Activated effector memory CD4-positive, alpha-beta T cell treated with Interleukin-2 at 50 U/mL for 16 hours (primary cell): ENCODE data around the gene HGFAC.

Source experiments
- DNase-seq: peaks from one replicate; pipeline ENCODE4 v3.0.0-alpha.2; 2020

The HGFAC gene

DNA sequence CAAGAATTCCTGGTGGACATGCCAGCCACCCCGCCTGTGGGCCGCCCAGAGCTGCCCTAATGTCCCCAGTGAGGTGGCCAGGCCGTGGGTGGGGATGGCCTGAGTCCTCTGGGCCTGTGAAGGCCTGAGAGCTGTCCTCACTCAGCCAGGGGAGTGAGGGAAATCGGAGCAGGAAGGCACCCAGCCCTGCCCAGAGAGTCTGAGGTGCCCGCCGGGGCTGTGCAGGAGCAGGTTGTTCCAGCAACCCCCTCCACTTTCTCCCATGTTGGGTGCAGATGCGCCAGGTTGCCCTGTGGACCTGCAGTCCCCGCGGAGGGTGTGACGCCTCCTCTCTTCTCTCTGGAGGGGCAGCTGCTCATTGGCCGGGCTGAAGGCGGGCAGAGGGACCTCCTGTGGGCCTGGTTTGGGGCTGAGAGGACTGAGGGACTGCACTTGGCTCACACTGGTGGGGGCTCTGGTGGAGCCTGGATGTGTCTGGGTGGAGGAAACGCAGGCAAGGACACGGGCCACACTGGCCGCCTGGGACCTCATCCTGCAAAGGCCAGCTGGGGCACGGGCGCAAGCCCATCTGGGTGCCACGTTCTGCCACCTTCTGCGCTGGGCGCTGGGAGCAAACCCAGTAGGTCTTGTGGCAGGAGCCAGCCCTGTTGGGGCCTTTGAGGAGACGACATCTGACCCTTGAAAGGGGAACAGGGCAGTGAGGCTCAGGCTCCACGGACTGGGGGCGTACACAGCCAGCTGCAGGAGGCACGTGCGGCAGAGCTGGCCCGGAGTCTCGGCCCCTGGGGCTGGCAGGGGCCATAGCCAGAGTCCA is 35.4 kb downstream of the HGFAC start:
- DNase-seq, result no peak

DNA sequence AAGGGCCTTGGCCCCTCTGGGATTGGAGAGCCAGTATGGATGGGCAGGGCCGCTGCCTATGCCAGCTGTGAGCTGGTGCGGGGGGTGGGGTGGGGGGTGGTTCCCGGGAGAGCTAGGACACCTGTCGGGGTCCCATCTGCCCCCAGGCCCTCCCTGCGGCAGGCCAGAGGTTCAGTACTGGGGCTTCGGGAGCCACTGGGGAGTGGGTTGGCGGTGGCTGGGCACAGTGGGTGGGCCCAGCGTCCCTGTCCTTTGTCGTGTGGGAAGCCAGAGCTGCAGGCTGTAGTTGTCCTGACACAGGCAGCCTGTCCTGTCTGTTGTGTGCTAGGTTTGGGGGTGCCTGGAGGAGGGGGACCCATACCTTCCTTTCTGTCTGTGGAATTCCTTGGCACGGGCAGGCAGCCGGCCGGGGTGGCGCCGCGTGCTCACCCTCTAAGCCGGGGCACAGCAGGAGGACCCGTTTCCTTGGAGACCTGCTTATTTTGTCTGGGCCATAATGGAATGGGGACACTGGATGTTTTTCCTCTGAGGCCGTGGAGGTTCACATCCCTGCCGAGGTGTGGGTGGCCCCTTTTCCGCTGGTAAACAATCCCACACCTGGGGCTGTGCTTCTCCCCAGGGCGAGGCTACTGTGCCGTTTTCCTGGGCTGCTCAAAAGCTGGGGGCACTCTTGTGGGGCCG is 36.1 kb downstream of the HGFAC start:
- DNase-seq, result no peak

DNA sequence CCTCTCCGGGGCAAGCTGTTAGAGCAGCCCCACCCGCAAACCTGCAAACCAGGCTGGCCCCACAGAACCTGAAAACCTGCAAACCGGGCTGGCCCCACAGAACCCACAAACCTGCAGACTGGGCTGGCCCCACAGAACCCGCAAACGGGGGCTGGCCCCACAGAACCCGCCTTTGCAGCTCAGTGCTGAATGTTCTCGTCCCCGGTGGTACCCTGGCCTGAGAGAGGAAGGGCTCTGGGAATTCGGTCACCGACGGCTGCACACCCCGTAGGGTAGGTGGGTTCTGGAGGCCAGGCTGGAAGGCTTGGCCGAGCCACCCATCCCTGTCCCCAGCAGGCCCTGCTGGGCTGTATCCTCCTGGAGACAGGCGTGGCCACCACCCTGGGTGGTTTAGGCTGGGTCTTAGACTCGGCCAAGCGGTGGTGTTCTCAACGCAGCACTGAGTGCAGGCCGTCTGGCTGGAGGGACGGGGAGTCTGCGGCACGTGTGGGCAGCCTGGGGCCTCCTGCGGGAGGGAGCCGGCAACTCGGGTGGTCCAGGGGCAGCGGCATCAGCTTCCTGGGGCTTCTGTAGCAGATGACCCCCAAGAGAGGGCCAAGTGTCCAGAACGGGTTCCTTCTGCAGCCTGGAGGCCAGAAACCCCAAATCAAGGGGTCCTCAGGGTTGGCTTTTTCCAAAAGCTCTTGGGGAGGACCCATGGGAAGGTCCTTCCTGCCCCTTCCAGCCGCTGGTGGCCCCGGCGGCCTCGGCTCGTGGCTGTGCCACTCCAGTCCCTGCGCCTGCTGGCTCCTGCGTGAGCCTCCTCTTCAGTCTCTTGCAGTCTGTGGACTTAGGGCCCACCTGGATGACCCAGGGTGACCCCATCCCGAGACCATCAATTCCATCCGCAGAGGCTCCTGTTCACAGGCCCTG is 36.9 kb downstream of the HGFAC start:
- DNase-seq, result no peak

DNA sequence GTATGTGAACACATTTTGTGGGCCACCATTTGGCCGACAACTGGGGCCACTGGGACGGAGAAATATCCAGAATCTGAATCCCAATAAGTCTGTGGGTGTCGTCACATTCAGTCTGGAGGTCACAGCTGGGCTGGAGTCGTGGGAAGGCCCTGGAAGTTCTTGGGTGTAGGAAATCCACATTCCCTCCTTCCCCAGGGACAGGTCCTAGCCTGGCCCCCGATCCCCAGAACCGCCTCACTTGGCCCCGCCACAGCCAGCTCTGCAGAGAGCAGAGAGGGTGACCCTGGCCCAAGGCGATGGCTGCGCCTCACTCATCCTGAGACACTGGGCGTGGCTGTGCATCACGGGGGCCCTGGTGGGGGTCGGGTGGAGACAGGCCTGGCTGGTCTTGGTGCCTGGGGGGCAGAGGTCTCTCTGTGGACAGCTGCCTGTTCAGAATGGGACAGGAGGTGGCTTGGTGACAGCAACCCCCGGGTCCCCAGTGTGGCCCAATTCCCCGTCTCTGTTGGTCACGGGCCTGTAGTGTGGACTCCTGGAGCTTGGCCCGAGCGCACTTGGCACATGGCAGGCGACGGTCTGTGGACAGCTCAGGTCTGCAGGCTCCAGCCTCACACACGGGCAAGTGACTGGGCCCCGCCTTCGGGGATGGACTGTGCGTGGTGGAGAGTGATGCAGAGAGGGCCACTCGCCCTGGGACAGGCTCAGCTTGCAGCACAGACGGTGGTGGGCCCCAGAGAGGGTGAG is 37.8 kb downstream of the HGFAC start:
- no peak for DNase-seq

DNA sequence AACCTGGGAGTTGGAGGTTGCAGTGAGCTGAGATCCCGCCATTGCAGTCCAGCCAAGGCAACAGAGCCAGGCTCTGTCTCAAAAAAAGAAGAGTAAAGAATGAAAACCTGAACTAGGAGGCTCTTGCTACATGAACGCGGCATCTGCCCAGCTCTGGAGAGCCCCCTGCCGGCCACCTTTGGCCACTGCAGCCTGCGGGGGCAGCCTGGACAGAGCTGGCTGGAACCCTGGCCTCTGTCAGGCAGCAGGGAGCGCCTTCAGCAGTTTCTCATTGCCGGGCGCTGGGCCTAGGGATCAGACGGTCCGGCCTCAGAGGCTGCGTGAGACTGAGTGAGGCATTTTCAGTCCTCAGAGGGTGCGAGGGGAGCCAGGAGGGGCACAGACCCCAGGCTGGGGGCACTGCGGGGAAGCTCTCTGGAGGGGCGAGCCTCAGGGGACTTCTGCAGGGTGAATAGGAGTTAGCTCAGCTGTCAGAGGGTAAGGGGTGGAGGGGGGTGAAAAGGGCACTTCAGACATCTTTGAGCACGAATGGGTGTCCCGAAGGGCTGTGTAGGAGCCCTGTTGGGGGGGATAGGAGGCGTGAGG is 38.9 kb downstream of the HGFAC start:
- peak; percentile 48 for DNase-seq

DNA sequence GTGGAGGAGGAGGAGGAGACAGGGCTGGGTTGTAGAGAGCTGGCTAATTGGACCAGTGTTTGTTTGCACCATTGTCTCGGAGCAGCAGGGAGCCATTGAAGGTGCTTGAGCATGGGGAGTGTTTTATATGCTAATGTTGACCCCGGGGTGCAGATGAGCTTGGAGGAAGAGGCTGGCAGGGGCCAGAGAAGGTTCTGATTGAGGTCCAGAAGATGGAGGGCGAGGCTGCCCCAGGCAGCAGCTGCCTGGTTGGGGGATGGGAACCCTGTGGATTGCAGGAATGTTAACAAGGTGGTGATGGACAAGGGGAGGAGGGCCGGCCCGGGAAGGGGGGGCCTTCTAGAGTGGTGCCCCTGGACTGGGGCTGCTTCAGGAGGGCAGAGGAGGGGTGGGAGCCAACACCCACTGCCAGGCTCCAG is 39.4 kb downstream of the HGFAC start:
- DNase-seq, result no peak

DNA sequence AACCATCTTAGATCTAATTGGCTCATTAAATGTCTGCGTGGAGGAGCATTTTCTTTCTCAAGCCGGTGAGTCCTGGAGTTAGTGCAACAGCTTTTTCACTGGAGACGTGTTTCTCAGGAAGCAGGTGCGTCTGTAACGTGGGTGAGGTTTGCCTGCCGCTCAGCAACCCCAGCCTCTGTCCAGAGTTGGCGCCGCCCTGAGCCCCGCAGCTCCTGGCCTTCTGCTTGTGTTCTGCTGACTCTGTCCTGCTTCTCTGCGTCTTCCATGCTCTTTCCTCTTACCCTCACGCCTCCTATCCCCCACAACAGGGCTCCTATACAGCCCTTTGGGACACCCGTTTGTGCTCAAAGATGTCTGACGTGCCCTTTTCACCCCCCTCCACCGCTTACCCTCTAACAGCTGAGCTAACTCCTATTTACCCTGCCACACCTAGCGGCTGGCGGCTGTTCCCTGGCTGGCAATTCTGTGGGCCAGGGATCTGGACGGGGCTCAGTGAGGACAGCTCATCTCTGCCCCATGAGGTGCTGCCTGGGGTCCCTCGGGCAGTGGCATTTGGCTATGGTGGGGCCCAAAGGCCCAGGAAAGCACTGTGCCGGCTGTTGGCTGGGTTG is 40.1 kb downstream of the HGFAC start:
- no peak for DNase-seq

DNA sequence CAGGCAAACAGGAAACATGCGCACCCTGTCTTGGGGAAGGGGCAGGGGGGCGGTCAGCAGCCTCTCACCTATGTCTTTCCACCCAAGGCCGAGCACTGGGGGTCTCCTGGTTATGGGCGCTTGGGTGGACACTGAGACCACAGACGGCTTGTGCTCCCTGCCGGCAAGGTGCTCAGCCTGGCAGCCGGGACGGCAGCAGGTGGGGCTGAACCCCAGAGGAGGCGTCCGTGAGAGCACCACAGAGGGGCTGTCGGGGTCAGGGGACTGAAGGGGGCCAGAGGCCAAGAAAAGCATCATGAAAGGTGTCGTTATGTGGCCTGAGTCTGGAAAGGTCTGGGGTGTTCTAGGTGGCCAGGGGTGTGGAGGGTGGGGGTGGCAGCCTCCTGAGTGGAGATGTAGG is 40.9 kb downstream of the HGFAC start:
- DNase-seq, result no peak

DNA sequence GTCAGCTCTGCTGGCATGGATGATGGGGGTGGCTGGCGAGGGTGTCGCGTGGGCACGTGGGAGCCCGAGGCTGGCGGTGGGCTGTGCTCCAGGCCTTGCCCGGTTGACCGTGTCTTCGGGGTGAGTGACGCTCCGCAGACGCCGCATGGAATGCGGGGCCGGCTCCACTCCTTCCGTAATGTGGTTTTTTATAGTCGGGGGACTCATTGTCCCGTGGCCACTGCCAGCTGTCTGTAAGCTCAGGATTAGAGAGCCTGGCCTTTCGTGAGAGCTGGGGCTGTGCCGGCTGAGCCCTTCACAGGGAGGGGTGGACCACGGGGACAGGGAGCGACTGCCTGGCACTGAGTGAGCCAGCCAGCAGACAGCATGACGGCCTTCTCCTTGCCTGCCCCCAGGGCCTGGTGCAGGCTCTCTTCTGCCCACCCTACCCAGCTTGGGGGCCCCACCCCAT is 41.7 kb downstream of the HGFAC start:
- no peak for DNase-seq

DNA sequence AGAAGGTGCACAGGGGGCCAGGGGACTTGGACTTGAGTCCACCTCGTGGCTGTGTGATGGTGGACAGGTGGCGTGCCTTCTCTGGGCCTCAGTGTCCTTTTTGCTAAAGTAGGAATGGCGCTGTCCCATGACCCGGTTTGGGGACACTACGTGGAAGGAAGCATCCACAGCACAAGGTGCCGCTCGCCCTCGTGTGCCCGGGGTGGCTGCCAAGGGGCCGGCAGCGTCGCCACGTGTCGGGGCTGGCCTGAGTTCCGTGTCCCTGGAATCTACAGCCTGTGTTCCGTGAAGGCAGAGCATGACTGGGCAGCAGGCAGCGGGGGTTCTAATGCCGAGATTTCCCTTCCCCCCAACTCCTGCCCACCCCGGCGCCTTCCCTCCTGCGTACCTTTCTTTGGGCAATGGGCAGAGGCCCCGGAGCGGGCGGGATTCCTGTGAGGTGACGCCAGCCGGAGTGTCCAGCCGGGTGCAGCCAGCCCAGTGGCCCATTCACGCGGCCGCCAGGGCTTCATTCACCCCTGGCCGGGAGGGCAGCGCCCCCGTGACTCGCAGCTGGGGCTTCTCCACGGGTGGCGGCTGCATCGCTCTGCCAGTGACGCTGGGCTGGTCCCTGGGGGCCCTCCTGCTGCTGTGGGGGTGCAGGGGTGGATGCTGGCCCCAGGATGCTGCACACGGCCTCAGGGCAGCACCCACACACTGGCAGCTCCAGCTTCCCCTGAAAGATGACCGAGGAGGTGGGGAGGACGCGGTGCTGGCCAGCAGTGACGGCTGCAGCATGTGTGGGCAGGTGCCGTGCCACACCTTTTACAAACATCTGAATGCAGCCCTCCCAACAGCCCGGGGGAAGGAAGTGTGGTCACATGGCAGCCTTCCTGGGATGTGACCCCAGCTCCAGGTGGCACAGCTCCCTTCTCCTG is 42.5 kb downstream of the HGFAC start:
- DNase-seq, result no peak

DNA sequence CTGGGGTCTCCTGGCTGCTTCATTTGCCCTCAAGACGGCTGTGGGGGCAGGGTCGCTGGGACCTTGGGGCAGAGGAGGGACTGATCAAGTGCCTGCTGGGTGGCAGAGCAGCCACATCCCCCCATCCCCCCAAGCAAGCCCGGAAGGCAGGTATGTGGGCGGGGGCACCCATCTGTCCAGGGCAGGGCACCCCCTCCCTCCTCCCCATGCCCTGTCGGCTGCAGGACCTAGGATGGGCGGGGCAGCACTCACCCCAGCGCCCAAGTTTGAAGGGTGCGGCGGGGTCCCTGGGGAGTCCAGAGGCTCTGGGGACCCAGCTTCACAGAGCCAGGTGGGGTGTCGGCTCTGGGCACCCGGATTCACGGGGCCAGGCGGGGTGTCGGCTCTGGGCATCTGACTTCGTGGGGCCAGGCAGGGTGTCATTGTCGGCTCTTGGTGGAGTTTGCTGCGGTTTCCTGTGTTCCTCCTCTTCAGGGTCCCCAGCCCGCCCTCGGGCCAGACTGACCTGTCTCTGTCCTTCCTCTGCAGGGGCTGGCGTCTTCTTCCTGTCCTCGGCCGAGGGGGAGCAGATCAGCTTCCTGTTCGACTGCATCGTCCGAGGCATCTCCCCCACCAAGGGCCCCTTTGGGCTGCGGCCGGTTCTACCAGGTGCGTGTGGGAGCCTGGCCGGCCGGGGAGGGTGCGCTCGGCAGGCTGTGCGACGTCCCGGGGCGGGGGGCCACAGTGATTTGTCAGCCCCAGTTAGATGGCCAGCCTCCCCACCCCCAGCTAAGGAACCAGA is 43.4 kb downstream of the HGFAC start:
- DNase-seq, result no peak

DNA sequence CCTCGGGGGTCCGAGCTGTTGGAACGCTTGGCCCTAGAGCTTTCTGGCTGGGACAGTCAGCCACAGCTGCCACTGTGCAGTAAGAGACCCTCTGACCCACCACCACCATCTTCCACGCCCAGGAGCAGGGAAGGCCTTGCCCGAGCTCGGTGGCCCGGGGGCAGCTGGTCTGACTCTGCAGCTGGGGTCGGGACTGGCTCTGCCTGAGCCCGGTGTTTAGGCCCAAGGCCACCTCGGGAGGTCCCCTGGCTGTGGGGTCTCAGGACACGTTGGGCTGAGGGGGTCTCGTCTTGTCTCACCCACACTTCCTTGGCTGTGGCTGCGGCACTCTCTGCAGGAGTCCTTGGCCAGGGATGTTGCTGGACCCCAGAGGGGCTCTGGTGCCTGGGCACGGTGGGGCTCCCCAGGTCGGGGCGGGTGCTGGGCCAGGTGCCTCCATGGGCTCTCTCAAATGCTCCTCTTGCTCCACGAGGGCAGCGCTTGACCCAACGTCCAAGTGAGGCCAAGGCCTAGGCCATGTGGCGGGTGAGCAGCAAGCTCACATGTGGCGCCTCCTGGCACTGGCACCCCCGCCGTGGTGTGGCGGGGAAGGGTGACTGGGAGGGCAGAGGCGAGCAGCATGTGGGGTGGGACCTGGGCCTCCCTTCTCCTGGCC is 44.2 kb downstream of the HGFAC start:
- DNase-seq, result no peak

DNA sequence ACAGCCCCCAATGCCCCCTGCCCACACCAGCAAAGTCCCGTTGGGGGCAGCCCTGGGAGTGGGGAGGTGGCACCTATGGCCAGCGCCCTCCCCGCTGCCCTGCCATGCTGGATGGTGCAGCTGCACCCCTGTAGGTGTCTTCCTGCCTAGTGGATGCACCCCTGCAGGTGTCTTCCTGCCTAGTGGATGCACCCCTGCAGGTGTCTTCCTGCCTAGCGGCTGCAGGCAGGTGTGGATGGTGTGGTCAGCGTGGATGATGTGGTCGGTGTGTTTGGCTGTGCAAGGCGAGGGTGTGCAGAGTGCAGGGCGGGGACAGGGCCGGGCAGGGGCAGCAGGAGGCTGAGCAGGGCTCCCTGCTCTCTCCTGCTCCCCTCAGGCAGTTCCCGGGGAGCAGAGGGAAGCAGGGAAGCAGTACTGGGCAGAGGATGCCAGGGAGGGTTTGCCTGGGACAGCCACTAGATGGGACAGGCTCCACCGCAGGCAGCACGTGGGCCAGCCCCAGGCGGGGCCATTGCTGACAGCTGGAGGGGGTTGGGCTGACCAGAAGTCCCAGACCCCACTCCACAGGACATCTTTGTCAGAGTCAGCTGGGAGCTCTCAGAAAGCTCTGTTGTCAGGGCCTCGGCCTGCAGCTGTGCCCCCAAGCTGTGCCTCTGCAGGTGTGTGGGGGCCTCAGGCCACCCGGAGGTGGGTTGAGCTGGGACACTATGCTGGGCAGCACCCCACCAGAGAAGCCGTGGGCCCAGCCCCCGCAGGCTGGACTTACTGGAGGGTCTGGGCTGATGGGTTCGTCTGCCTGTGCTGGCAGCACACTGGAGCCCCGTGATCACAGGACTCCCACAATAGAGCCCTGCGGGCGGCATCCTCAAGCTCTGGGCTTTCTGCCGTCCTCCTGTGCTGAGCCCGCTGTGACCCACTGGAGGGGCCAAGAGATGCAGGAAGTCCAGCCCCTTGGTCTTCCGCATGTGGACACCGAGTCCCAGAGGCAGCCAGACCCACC is 45.1 kb downstream of the HGFAC start:
- no peak for DNase-seq

DNA sequence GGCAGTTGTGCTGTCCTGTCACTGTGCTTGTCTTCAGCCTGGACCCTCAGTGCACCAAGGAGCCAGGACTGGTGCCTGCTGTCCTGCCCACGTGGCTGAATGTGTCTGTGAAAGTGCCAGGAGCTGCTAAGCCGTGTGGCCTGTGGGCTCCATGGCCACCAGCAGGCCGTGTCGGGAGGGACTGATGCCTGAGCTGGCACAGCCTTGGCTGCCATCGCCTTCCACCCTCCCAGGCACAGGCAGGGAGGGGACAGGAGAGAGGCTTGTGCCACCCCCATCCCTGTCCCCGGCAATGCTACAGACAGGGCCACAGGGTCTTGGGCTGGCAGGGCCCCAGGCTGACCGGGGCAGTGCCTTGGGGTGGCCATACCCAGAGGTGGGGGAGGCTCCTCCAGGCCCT is 46.1 kb downstream of the HGFAC start:
- DNase-seq, result no peak

DNA sequence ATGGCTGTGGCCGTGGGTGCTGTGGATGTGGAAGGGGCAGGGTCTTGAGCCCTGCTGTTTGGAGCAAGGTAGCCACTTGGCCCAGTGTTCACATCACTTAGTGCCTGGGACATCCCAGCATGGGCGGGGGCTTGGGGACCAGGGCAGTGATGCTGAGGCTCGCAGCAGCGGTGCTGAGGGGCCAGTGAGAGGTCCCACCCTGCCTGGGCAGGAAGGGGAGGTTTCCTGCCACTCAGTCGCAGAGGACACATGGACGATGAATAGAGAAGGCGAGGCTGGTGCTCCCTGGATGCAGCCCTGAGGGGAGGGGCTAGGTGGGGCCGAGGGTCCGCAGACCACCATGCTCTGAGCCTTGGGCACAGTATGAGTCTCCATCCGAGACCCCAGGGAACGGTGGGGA is 47.1 kb downstream of the HGFAC start:
- DNase-seq, result no peak

DNA sequence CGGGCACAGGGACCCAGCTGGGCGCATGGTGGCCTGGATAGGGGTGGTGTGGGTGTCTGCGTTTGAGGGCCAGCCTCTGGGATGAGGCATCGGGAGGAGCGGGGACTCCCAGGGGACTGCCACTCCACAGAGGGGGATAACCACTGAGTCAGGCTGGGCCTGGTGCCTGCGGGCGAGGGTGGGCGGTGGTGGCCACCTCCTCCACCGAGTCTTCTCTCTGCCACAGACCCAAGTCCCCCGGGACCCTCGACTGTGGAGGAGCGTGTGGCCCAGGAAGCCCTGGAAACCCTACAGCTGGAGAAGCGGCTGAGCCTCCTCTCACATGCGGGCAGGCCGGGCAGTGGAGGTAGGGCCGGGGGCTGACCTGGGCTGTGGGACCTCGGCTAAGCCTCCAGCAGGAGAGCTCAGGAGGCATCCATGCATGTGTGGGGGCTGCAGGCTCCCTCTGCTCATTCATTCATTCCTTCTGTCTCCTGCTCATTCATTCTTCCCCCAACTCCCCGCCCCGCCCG is 47.7 kb downstream of the HGFAC start:
- no peak for DNase-seq

DNA sequence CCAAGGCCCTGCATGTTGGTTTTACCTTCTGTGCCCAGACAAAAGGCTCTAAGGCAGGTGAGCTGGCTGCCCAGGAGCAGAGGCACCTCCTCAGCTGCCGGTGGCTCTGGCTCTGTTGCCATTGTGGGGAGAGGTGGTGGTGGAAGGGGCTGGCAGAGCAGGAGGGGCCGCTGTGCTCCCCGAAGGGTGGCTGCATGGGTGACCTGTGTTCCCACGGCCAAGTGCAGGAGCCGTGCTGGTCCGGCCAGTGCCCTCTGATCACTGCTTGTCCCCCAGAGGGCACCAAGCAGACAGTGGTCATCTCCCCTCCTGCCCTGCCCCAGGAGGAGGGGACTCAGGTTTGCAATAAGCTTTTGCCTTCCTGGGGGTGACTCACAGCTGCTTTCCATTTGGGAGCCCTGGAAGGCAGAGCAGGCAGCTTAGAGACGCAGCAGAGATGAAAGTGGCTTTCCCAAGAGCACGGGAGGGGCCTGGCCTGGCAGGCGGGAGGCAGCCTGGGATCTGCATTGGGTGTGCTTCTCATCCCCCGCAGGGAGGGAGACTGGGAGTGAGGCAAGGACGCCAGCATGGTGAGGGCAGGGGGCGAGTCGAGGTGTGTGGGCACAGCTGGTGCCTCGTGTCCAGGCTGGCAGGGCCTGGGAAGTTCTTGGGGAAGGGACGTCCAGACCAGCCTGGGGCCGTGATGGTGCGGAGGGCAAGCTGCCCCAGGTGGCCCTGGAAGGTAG is 50.1 kb downstream of the HGFAC start:
- DNase-seq, result no peak
